DOHH2 (cell line): ENCODE data around the gene DGCR6.
"Not testable (repeated sequence)": the region's sequence is repeated elsewhere in the genome, so short reads cannot be mapped to it uniquely, and the experiment has no call there.

Experiments used
- H3F3A ChIP-seq: fragments of 200-600 bp; sonication (generic), shearing (Covaris generic); 2 replicates; pipeline ENCODE4 v1.6.0; 2016; ENCODE audit warnings: antibody characterized with exemption, mild to moderate bottlenecking; ENCODE audit not compliant: control insufficient read depth, insufficient read depth
- H3K27ac ChIP-seq: fragments of 200-600 bp; sonication (generic); 2 replicates; pipeline ENCODE4 v1.5.1; 2014; ENCODE audit warnings: low read depth, mild to moderate bottlenecking, low read length, moderate library complexity
- H3K27me3 ChIP-seq: fragments of 200-600 bp; sonication (generic); 2 replicates; pipeline ENCODE4 v1.6.1; 2014; ENCODE audit warnings: mild to moderate bottlenecking, low read length, mixed read lengths; ENCODE audit not compliant: control insufficient read depth
- H3K36me3 ChIP-seq: fragments of 200-600 bp; sonication (generic); 2 replicates; pipeline ENCODE4 v1.6.1; 2014; ENCODE audit warnings: mild to moderate bottlenecking, low read length, moderate library complexity, mixed read lengths; ENCODE audit not compliant: control insufficient read depth
- H3K4me1 ChIP-seq: fragments of 200-600 bp; sonication (generic); 2 replicates; pipeline ENCODE4 v1.6.1; 2014; ENCODE audit warnings: mild to moderate bottlenecking, low read length, mixed read lengths; ENCODE audit not compliant: control insufficient read depth
- H3K4me2 ChIP-seq: fragments of 200-600 bp; sonication (generic); 2 replicates; pipeline ENCODE4 v1.6.0; 2014; ENCODE audit warnings: mild to moderate bottlenecking, low read length, moderate library complexity
- H3K4me3 ChIP-seq: fragments of 200-600 bp; sonication (generic); 2 replicates; pipeline ENCODE4 v1.5.1; 2014; ENCODE audit warnings: mild to moderate bottlenecking, low read length, mixed read lengths
- H3K79me2 ChIP-seq: fragments of 200-600 bp; sonication (generic); 2 replicates; pipeline ENCODE4 v1.6.1; 2014; ENCODE audit warnings: mild to moderate bottlenecking, low read length, mixed read lengths; ENCODE audit not compliant: control insufficient read depth
- H3K9me2 ChIP-seq: fragments of 200-600 bp; sonication (generic); replicated peaks from 2 replicates; pipeline ENCODE4 v1.6.1; 2014; ENCODE audit warnings: mild to moderate bottlenecking, low read length, mixed read lengths; ENCODE audit not compliant: control insufficient read depth
- H3K9me3 ChIP-seq: fragments of 200-600 bp; sonication (generic); 2 replicates; pipeline ENCODE4 v1.6.1; 2014; ENCODE audit warnings: antibody characterized with exemption, low read length, mixed read lengths; ENCODE audit not compliant: control insufficient read depth, insufficient read depth
- H4K20me1 ChIP-seq: fragments of 200-600 bp; sonication (generic); 2 replicates; pipeline ENCODE4 v1.6.0; 2014; ENCODE audit warnings: low read depth, mild to moderate bottlenecking, antibody characterized with exemption, low read length, moderate library complexity; ENCODE audit not compliant: control insufficient read depth, insufficient read depth
- CTCF ChIP-seq: fragments of 200-600 bp; sonication (generic); IDR thresholded peaks from one replicate; pipeline ENCODE4 v1.5.1; 2014; ENCODE audit warnings: antibody characterized with exemption, mild to moderate bottlenecking, low read depth, low read length; ENCODE audit not compliant: poor library complexity, severe bottlenecking
- EZH2phosphoT487 ChIP-seq: fragments of 200-600 bp; sonication (generic); IDR thresholded peaks from 2 replicates; pipeline ENCODE4 v1.6.1; 2017; ENCODE audit warnings: borderline replicate concordance, mild to moderate bottlenecking, antibody characterized with exemption, low read length, moderate library complexity, mixed read lengths

Gene DGCR6

GRCh38 chr22:18954303-18954989 is 48.3 kb downstream of the DGCR6 start:
- not testable (repeated sequence) for H3K9me3 ChIP-seq, H3K79me2 ChIP-seq, H3K36me3 ChIP-seq, H3F3A ChIP-seq, H4K20me1 ChIP-seq, H3K27ac ChIP-seq, H3K4me1 ChIP-seq, H3K9me2 ChIP-seq, H3K27me3 ChIP-seq, H3K4me2 ChIP-seq, H3K4me3 ChIP-seq
- peak; percentile 69 for TF ChIP-seq CTCF

GRCh38 chr22:18954990-18955571 is 49.0 kb downstream of the DGCR6 start:
- Histone ChIP-seq H3K9me3 (no peaks in the 10 kb centered on the region), H3F3A (no peaks in the 10 kb centered on the region), H3K27ac (no peak overlapping the region), H4K20me1 (no peaks in the 10 kb centered on the region), H3K27me3 (no peaks in the 10 kb centered on the region), H3K4me1 (no peaks in the 10 kb centered on the region; the same call in 1 of the 2 replicates), H3K9me2 (no peaks in the 10 kb centered on the region), H3K4me3 (no peak overlapping the region), H3K79me2 (no peaks in the 10 kb centered on the region), H3K36me3 (no peaks in the 10 kb centered on the region), H3K4me2 (no peak overlapping the region)
- TF ChIP-seq EZH2phosphoT487, result no peak
- TF ChIP-seq CTCF, result no peak

GRCh38 chr22:18955696-18956095 is 49.6 kb downstream of the DGCR6 start:
- no peak overlapping the region for H3K4me2 ChIP-seq
- H3K27me3 ChIP-seq, result no peaks in the 10 kb centered on the region
- no peaks in the 10 kb centered on the region for H3F3A ChIP-seq
- no peaks in the 10 kb centered on the region for H3K79me2 ChIP-seq
- H3K4me1 ChIP-seq, result no peaks in the 10 kb centered on the region; the same call in 1 of the 2 replicates
- H3K4me3 ChIP-seq, result no peak overlapping the region
- TF ChIP-seq CTCF (no peak), EZH2phosphoT487 (no peak)
- no peaks in the 10 kb centered on the region for H3K9me3 ChIP-seq
- no peak overlapping the region for H3K27ac ChIP-seq
- H3K9me2 ChIP-seq, result no peaks in the 10 kb centered on the region
- no peaks in the 10 kb centered on the region for H3K36me3 ChIP-seq
- H4K20me1 ChIP-seq, result no peaks in the 10 kb centered on the region

GRCh38 chr22:18956121-18956895 is 50.2 kb downstream of the DGCR6 start:
- not testable (repeated sequence) for H3K9me3 ChIP-seq, H3K4me2 ChIP-seq

GRCh38 chr22:18956956-18957355 is 50.8 kb downstream of the DGCR6 start:
- not testable (repeated sequence) for H4K20me1 ChIP-seq, H3K4me3 ChIP-seq, H3F3A ChIP-seq

More at GRCh38 chr22:18956121-18956895, 50.2 kb downstream of the DGCR6 start:
- H3K4me3 ChIP-seq, H3K4me1 ChIP-seq, H4K20me1 ChIP-seq, H3K27ac ChIP-seq, H3K9me2 ChIP-seq, H3K27me3 ChIP-seq, H3K79me2 ChIP-seq, H3K36me3 ChIP-seq, H3F3A ChIP-seq: not testable (repeated sequence)

More at GRCh38 chr22:18956956-18957355, 50.8 kb downstream of the DGCR6 start:
- not testable (repeated sequence) for H3K4me2 ChIP-seq, H3K9me2 ChIP-seq, H3K27ac ChIP-seq, H3K36me3 ChIP-seq, H3K79me2 ChIP-seq, H3K9me3 ChIP-seq, H3K27me3 ChIP-seq, H3K4me1 ChIP-seq
